ENCODE measurements around the gene STK10.

DNA sequence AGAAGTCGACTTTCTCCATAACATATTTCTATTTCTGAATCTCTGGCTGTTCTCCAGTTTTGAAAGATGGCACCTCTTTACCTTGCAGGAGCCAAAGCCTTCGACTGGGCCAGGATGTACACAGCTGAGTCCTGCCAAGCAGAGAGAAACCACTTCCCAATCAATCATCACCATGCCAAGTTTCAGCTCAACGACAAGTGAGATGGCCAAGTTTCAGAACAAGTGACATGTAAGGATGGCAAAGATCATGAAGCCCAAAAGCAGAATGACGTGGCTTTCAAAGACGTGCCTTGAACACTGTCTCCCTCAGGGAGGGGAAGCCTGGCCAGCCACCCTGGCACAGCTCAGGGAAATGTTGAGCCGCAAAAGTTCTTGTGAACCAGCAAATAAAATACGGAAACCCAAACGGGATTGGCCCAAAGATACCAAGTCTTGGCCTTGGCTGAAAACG is 17.7 kb downstream of the STK10 start:
- no peak for TF ChIP-seq ZNF274 (IDR thresholded peaks at IDR 0.05; ENCODE audit: low read depth, low read length)
- TF ChIP-seq YY1 (IDR thresholded peaks at IDR 0.05; ENCODE audit: insufficient read depth, insufficient read length): no peak
- TF ChIP-seq SUZ12 (IDR thresholded peaks at IDR 0.05; ENCODE audit: extremely low read depth, insufficient read depth, insufficient read length): no peak
